GM12891 (cell line): ENCODE results near the gene WNT2B.

Source experiments
- DNase-seq: peaks from one replicate; pipeline ENCODE4 v3.0.0; 2011; ENCODE audit warnings: low spot score; ENCODE audit not compliant: insufficient read length
- FAIRE-seq: peaks from 2 replicates; lab custom pipeline; 2011; peaks lifted over from hg19 to GRCh38; lab: Jason Lieb, UNC
- PAX5 ChIP-seq: IDR thresholded peaks from 2 replicates; pipeline ENCODE4 v1.6.1; 2011; ENCODE audit warnings: low read length, moderate library complexity, mild to moderate bottlenecking; ENCODE audit not compliant: insufficient read depth, severe bottlenecking
- POLR2A ChIP-seq: IDR thresholded peaks from 2 replicates; pipeline ENCODE4 v1.6.1; 2011; ENCODE audit warnings: low read depth, low read length, control low read depth
- POLR2AphosphoS5 ChIP-seq: IDR thresholded peaks from 2 replicates; pipeline ENCODE4 v1.6.1; 2011; ENCODE audit warnings: low read depth, low read length, control low read depth
- POU2F2 ChIP-seq: IDR thresholded peaks from 2 replicates; pipeline ENCODE4 v1.6.1; 2011; ENCODE audit warnings: low read depth, mild to moderate bottlenecking, control low read depth, low read length, moderate library complexity
- SPI1 ChIP-seq: IDR thresholded peaks from 2 replicates; pipeline ENCODE4 v1.6.1; 2011; ENCODE audit warnings: low read depth, low read length, control low read depth
- TAF1 ChIP-seq: IDR thresholded peaks from 2 replicates; pipeline ENCODE4 v1.6.1; 2011; ENCODE audit warnings: low read depth, low read length, control low read depth

The WNT2B gene

DNA sequence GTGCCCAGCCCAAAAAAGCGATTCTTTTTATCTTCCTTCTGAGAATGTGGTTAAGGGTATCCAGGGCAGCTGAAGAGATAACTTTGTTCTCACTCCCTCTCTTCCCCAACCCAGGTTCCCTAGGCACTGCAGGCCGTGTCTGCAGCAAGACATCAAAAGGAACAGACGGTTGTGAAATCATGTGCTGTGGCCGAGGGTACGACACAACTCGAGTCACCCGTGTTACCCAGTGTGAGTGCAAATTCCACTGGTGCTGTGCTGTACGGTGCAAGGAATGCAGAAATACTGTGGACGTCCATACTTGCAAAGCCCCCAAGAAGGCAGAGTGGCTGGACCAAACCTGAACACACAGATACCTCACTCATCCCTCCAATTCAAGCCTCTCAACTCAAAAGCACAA is 11.4 kb downstream of the WNT2B start:
- TF ChIP-seq PAX5 (no peak), POLR2AphosphoS5 (no peak), POLR2A (no peak), POU2F2 (no peak), SPI1 (no peak), TAF1 (no peak)
- DNase-seq = no peak
- no peak for FAIRE-seq

DNA sequence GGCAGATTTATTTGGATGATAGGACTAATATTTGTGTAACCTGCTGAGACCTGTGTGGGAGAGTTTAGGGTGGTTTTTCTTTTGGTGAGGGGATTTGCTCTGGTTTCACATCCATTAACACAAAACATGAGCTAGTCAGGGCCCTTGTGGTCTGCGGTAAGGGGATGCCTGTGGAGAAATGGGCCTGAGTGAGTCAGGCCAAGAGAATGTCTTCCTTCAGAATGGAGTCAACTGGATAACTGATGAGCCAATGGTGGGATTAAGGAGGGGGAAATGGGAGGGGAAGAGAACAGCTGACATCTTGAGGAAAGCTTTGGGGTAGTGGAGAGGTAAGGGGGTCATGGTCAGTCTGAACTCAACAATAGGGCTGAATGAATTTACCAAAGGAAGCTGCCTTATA is 13.9 kb downstream of the WNT2B start:
- TF ChIP-seq POU2F2 (no peak), PAX5 (no peak), TAF1 (no peak), POLR2A (no peak)

DNA sequence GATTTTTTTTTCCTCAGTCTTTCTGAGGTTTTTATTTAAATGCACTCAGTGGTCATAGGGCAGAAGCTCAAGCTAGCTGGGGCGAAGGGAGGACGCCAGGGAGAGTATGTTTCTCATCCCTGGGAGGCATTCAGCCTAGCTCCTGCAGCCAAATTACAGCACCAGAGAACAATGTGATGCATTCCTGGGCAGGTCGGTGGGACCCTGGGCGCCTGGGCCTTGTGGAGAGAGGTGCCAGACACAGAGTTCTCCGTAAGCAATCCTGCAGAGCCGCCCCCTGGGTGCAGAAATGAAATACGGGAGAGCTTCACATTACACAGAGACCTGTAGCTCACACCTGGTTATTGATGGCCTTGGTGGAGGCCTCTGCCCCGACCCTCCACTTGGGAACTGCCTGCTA is 15.5 kb downstream of the WNT2B start:
- DNase-seq (no peak), FAIRE-seq (no peak)
- TF ChIP-seq POLR2AphosphoS5 (no peak), POLR2A (no peak), PAX5 (no peak), SPI1 (no peak), TAF1 (no peak), POU2F2 (no peak)

More for the DNA sequence above, 13.9 kb downstream of the WNT2B start:
- FAIRE-seq (no peak), DNase-seq (no peak)

DNA sequence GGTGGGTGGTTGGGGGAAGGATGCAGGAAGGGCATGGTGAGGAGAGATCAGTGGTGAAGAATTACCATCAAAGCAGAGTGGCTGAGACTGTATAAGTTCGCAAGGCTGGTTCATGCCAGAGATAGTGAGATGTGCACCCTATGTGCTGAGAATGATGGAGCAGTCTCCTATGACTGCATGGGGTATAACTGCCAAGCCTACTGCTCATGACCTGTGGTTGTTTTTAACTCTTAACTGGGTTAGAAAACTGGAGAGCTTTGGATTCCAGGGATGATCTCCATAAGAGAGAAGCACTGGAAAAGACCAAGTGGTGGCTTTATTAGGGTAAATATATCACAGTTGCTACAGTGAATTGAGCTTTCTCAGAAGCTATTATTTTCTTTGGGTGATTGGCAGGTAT is 16.2 kb downstream of the WNT2B start:
- FAIRE-seq = no peak

GRCh38 chr1:112527266-112528010 is 18.7 kb downstream of the WNT2B start:
- TF ChIP-seq POLR2AphosphoS5 (no peak), POLR2A (no peak), POU2F2 (no peak), PAX5 (no peak), SPI1 (no peak), TAF1 (no peak)
- no peak for FAIRE-seq
- DNase-seq = no peak

More for the DNA sequence above, 16.2 kb downstream of the WNT2B start:
- DNase-seq = no peak
- no peak for TF ChIP-seq TAF1
- TF ChIP-seq POU2F2 = no peak

DNA sequence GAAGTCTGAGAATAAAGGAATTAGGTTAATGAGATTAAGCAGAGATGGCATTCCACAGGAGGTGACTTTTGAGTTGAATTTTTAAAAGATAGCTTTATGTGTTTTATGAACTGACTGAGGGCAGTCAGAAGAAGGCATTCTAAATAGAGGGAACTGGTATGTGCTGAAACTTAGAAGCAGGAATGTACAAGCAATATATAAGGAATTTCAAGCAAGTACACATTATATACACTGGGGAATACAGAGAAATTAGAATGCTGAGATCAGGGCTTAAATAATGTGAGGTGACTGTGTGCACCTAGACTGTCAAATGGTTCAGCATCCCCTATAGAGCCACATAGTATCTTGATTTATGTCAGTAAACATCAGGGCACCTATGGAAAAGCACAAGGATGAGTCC is 19.3 kb downstream of the WNT2B start:
- FAIRE-seq (no peak), DNase-seq (no peak)
- TF ChIP-seq TAF1 = no peak
- no peak for TF ChIP-seq POLR2AphosphoS5
- TF ChIP-seq POLR2A = no peak
- no peak for TF ChIP-seq SPI1
- TF ChIP-seq PAX5 = no peak
- TF ChIP-seq POU2F2 = no peak

- no peak for DNase-seq
- TF ChIP-seq TAF1 (no peak), PAX5 (no peak), POU2F2 (no peak), POLR2A (no peak), POLR2AphosphoS5 (no peak), SPI1 (no peak)
- no peak for FAIRE-seq
Observed at GRCh38 chr1:112529301-112529700, 20.5 kb downstream of the WNT2B start.

DNA sequence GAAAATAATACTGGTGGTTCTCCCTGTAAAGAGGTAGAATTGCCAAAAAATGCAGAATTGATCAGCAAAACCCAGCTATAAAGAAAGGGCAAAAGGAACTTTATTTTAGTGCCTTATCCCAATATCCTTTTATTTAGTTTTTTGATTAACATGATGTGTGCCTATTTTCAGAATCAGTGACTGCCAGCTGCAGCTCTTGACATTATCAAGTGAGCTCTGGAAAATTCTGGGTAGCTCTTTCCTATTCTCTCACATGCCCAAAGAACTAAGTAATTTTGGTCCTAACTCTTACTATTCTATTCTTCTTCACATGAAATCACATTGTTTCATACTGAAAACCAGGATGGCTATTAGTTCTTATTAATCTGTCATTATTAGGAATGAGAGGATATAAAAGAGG is 22.1 kb downstream of the WNT2B start:
- FAIRE-seq (no peak), DNase-seq (no peak)
- TF ChIP-seq POU2F2 (no peak), PAX5 (no peak), POLR2AphosphoS5 (no peak), TAF1 (no peak)

GRCh38 chr1:112532064-112532463 is 23.3 kb downstream of the WNT2B start:
- TF ChIP-seq SPI1 (no peak), POU2F2 (no peak), POLR2AphosphoS5 (no peak), POLR2A (no peak)
- DNase-seq (no peak), FAIRE-seq (no peak)

DNA sequence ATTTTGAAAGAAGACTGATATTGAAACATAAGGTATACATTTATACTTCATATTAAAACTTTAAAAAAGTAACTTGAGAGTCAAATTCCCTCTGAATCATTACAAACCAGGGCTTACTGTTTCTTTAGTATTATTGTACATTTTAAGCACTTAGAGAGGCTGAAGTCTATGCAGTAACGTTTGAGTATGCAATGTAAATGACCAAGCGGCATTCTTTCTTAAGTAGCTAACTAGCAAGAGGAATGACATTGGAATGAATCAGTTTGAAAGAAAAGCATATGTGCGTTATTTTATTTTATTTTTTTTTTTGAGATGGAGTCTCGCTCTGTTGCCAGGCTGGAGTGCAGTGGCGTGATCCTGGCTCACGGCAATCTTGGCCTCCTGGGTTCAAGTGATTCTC is 24.3 kb downstream of the WNT2B start:
- DNase-seq = no peak
- no peak for TF ChIP-seq TAF1
- no peak for TF ChIP-seq POLR2A
- no peak for TF ChIP-seq POU2F2
- no peak for TF ChIP-seq PAX5
- no peak for TF ChIP-seq POLR2AphosphoS5
- TF ChIP-seq SPI1 = no peak
- FAIRE-seq = no peak
